Measurements from ENCODE around the gene WASHC1.
"Not testable (repeated sequence)": the region's sequence is repeated elsewhere in the genome, so short reads cannot be mapped to it uniquely, and the experiment has no call there.

Gene WASHC1

GRCh38 chr9:29356-29755, at the start of gene WASHC1:
Gene WASHC1 (minus strand): TSS chr9:29456. CDS start chr9:24999, 4,457 bp downstream.
- DNase-seq, result not testable (repeated sequence)

- not testable (repeated sequence) for DNase-seq
These were observed 49.1 kb upstream of the WASHC1 start for GRCh38 chr9:78333-78732.

GRCh38 chr9:76389-76788, 47.1 kb upstream of the WASHC1 start:
- not testable (repeated sequence) for DNase-seq

- DNase-seq, result not testable (repeated sequence)
These were observed 44.8 kb upstream of the WASHC1 start for GRCh38 chr9:73900-74525.

- not testable (repeated sequence) for DNase-seq
These were observed 44.0 kb upstream of the WASHC1 start for GRCh38 chr9:73076-73899.

- DNase-seq, result not testable (repeated sequence)
These were observed 33.9 kb upstream of the WASHC1 start for GRCh38 chr9:63031-63629.

- DNase-seq, result not testable (repeated sequence)
These were observed 23.4 kb upstream of the WASHC1 start for GRCh38 chr9:52678-53077.

GRCh38 chr9:48190-48842, 19.1 kb upstream of the WASHC1 start:
- DNase-seq, result not testable (repeated sequence)

- not testable (repeated sequence) for DNase-seq
These were observed 17.5 kb upstream of the WASHC1 start for GRCh38 chr9:46639-47271.

GRCh38 chr9:46164-46563, 16.9 kb upstream of the WASHC1 start:
- not testable (repeated sequence) for DNase-seq

- not testable (repeated sequence) for DNase-seq
These were observed 16.1 kb upstream of the WASHC1 start for GRCh38 chr9:45180-45878.

GRCh38 chr9:44416-44815, 15.2 kb upstream of the WASHC1 start:
- DNase-seq, result not testable (repeated sequence)

GRCh38 chr9:43636-44035, 14.4 kb upstream of the WASHC1 start:
- DNase-seq, result not testable (repeated sequence)

GRCh38 chr9:43116-43515, 13.9 kb upstream of the WASHC1 start:
- DNase-seq, result not testable (repeated sequence)

- not testable (repeated sequence) for DNase-seq
These were observed 12.6 kb upstream of the WASHC1 start for GRCh38 chr9:41819-42218.

- not testable (repeated sequence) for DNase-seq
These were observed 12.0 kb upstream of the WASHC1 start for GRCh38 chr9:41261-41676.

GRCh38 chr9:32308-32707, 3.1 kb upstream of the WASHC1 start:
- not testable (repeated sequence) for DNase-seq

GRCh38 chr9:28775-29174, 481 bp downstream of the WASHC1 start:
- not testable (repeated sequence) for DNase-seq

- not testable (repeated sequence) for DNase-seq
These were observed 7.6 kb downstream of the WASHC1 start for GRCh38 chr9:21621-22020.

- DNase-seq, result not testable (repeated sequence)
These were observed 12.4 kb downstream of the WASHC1 start for GRCh38 chr9:16875-17274.

GRCh38 chr9:14129-14809, 15.0 kb downstream of the WASHC1 start:
- DNase-seq, result not testable (repeated sequence)
